Measurements from ENCODE around the gene C12orf57.
A peak's percentile ranks its signal among the peaks of the same experiment; 100 is the strongest.

DNA sequence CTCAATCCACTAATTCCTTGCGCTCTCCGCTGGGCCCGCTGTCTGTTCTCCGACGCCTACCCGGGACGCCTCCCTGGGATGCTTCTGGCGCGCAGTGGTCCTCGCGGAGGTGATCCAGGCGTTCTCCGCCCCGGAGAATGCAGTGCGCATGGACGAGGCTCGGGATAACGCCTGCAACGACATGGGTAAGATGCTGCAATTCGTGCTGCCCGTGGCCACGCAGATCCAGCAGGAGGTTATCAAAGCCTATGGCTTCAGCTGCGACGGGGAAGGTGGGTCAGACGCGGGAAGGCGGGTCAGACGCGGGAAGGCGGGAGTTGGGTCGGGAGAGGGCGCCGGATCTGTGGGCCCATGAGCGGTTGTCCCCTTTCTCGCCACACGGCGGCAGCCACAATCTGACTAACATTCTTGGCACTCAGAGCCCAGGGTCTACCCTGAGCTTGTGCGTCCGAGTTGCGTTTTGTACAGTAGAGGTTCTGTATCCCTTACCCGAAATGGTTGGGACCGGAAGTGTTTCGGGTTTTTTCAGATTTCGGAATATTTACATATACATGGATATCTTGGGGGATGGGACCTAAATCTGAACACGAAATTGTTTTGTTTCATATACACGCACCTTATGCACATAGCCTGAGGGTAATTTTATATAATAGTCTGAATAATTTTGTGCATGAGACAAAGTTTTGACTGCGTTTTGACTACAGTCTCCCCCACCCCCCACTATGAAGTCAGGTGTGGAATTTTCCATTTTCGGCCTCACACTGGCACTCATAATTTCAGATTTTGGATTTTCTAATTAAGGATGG is 762 bp downstream of the C12orf57 start:
- TF ChIP-seq CTCF (IDR thresholded peaks at IDR 0.05) = peak; percentile 85
- peak; percentile 87 for TF ChIP-seq RAD21 (conservative IDR thresholded peaks at IDR 0.05 in 1 of 2, IDR thresholded peaks at IDR 0.05 in 1 of 2)
- TF ChIP-seq CHD2 (IDR thresholded peaks at IDR 0.05; ENCODE audit: low read length, partially characterized antibody) = peak; percentile 49
- TF ChIP-seq KDM1A (IDR thresholded peaks at IDR 0.05; ENCODE audit: low read depth) = no peak
- TF ChIP-seq MAZ (IDR thresholded peaks at IDR 0.05; ENCODE audit: borderline replicate concordance, low read depth, low read length) = no peak
- TF ChIP-seq, protein P1, sequence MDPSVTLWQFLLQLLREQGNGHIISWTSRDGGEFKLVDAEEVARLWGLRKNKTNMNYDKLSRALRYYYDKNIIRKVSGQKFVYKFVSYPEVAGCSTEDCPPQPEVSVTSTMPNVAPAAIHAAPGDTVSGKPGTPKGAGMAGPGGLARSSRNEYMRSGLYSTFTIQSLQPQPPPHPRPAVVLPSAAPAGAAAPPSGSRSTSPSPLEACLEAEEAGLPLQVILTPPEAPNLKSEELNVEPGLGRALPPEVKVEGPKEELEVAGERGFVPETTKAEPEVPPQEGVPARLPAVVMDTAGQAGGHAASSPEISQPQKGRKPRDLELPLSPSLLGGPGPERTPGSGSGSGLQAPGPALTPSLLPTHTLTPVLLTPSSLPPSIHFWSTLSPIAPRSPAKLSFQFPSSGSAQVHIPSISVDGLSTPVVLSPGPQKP (IDR thresholded peaks at IDR 0.05; ENCODE audit: low read depth, low read length) = no peak
- no peak for TF ChIP-seq FOSL2 (IDR thresholded peaks at IDR 0.05)
- peak; percentile 46 for TF ChIP-seq FOSL2 (CRISPR knock-in tag; IDR thresholded peaks at IDR 0.05)
- TF ChIP-seq POLR2A (IDR thresholded peaks at IDR 0.05; ENCODE audit: low read length) = no peak; the same call in 1 of the 2 replicates
- peak; percentile 55 for TF ChIP-seq MAX (IDR thresholded peaks at IDR 0.05)
- TF ChIP-seq RNF2 (IDR thresholded peaks at IDR 0.05; ENCODE audit: borderline replicate concordance, low read depth) = 0 out of 2 replicates have a peak, but pooled peaks have one; percentile 39
- no peak for TF ChIP-seq HDAC2 (IDR thresholded peaks at IDR 0.05)
- TF ChIP-seq TFCP2L1 (CRISPR knock-in tag; IDR thresholded peaks at IDR 0.05) = no peak
- TF ChIP-seq RFX5 (IDR thresholded peaks at IDR 0.05) = no peak

Data from A549 (cell line).